GM18517 (cell line): ENCODE results near the gene XPO1.
"Not testable (repeated sequence)": the region's sequence is repeated elsewhere in the genome, so short reads cannot be mapped to it uniquely, and the experiment has no call there.

Experiments
- ATAC-seq: cut with Tn5 transposase; IDR thresholded peaks from one replicate; pipeline ENCODE4 v1.9.1; 2021; ENCODE audit warnings: mild to moderate bottlenecking, moderate library complexity; ENCODE audit not compliant: unreplicated experiment

Gene XPO1

DNA sequence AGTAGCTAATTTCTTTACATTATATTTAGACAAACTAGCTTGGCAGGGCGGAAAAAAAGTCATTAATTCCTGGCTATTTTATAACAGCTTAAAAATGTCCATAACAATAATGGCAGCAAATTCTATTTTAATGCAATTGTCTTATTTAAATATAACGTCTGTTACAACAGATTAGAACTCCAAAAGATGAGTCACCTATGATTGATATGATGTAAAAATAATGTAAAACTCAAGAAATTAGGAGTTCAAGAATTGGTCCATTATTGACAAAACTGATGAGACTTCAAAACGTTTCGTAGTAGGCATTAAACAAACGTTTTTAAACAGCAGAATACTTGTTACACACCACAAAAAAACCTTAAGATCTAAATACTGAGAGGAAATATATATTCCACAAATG is 2.7 kb downstream of the XPO1 start:
- ATAC-seq, result no peak

DNA sequence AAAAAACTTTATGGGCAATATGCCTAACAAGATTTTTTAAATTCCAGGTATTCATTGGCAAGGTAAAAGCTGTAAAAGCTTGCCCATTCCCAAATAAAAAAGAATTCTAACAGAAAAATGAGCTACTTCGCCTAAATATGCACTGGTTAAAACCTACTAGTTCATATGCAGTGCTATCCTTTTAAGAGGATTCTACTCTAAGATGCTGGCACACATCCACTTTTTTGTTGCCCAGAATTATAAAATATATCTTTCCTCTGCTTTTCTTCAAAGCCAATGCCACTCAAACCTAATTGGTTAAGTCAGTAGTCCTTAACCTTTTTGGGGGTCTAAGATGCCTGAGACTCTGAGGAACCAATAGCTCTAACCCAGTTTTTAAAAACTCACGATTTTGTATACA is 3.2 kb downstream of the XPO1 start:
- no peak for ATAC-seq

DNA sequence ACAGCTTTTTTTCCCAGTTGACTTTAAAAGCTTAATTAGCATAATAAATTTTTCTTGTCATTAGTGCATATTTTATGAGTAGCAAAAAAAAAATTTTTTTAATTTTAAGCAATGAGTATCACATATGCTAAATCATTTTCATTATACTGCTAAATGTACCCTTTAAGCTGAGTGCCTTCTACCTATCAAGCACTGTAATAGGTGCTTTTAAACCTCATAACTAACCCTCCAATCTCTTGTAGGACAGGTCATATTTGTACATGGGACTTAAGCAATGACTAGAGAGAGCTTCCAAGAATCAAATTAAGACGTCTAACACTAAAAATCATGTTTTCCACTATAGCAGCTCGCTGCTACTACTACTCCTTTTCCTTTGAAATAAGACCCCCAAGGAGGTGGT is 7.4 kb downstream of the XPO1 start:
- ATAC-seq, result no peak

DNA sequence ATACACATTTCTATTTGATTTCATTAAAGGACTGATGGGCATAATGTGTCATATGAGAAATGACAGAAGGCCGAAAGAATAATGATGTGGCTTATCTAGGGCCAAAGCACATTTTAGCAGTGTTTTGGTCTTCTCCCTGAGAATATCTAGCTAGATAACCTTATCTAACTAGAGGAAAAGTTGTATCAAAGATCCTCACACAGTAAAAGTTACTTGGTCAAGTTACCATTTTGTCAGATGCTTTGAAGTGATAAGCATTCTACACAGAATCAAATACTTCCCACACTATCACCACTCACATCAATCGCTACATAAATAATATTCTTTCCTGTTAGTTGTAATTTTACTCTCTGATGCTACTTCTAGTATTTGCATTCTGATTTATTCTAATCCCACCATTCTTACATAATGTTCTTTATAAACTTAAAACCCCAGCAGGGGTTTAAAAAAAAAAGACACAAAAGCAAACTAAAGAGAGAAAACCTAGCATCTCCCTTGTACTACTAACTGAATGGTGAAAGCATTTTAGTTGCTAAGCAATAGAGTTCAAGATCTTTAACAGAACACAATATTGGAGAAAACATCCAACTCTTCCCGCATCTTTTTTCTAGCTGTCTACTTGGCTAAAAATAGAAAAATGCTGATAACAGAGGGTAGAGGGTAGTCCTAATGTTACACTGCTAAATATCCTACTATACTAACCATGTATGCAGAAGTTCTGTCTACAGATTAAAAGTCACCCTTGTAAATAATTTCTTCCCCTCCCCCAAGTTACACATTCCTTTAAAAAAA is 8.0 kb downstream of the XPO1 start:
- ATAC-seq, result no peak

DNA sequence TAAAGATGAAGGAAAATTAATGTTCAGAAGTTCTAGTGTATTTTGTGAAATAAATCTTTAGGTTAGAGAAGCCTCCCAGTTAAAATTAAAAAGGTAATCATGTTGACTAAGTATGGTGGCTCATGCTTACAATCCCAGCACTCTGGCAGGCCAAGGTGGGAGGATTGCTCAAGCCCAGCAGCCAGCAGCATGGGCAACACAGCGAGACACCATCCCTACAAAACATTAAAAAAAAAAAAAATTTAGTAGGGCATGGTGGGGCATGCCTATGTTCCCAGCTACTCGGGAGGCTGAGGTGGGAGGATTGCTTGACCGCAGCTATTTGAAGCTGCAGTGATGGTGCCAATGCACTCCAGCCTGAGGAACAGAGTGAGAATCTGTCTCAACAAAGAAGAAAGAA is 17.9 kb downstream of the XPO1 start:
- ATAC-seq, result no peak

DNA sequence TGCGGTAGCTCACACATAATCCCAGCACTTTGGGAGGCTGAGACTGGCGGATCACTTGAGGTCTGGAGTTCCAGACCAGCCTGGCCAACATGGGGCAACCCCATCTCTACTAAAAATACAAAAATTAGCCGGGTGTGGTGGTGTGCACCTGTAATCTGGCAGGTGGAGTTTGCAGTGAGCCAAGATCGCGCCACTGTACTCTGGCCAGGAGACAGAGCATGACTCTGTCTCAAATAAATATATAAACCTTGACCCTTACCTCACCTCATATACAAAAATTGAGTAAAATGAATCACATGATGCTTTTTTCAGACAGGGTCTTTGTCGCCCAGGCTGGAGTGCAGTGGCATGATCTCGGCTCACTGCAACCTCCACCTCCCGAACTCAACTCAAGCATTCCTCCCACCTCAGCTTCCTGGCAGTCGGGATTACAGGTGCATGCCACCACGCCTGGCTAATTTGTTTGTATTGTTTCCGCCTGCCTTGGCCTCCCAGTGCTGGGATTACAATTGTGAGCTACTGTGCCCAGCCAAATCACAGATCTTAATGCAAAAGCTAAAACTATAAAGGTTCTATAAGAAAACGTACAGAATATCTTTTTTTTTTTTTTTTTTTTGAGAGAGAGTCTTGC is 25.3 kb downstream of the XPO1 start:
- ATAC-seq, result no peak

DNA sequence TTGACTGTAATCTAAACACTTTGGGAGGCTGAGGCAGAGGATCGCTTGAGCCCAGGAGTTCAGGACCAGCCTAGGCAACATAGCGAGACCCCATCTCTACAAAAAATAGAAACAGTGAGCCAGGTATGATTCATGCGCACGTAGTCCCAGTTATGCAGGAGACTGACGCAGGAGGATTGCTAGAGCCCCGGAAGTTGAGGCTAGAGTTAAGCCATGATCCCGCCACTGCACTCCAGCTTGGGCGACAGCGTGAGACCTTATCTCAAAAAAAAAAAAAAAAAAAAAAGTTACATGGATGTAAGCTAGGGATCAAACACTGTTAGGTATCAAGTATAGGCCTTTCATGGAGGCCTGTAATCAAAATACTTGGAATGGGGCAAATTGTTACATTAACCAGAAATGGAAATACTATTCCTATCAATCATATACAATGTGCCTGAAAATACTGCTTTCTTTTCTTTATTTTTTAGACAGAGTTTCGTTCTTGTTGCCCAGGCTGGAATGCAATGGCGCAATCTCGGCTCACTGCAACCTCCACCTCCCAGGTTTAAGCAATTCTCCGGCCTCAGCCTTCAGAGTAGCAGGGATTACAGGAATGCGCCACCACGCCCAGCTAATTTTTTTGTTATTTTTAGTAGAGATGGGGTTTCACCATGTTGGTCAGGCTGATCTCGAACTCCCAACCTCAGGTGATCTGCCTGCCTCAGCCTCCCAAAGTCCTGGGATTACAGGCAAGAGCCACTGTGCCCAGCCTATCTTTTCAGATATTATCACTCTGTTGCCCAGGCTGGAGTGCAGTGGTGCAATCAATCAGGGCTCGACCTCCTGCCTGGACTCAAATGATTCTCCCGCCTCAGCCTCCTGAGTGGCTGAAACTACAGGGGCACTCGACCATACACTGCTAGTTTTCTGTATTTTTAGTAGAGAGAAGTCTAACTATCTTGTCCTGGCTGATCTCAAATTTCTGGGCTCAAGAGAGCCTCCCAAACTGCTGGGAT is 27.2 kb downstream of the XPO1 start:
- ATAC-seq, result no peak

DNA sequence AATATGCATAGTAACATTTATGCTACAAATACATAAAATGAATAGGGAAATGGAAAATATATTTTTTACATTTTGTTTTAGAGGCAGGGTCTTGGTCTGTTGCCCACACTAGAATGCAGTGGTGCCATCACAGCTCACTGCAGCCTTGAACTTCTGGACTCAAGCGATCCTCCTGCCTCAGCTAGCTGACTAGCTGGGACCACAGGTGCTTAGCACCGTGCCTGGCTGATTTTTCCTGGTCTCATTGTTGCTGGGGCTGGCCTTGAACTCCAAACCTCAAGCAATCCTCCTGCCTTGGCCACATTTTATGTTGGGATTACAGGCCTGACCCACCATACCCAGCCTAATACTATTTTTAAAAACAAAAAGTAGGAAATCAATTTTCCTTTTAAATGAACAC is 33.2 kb downstream of the XPO1 start:
- ATAC-seq, result no peak

DNA sequence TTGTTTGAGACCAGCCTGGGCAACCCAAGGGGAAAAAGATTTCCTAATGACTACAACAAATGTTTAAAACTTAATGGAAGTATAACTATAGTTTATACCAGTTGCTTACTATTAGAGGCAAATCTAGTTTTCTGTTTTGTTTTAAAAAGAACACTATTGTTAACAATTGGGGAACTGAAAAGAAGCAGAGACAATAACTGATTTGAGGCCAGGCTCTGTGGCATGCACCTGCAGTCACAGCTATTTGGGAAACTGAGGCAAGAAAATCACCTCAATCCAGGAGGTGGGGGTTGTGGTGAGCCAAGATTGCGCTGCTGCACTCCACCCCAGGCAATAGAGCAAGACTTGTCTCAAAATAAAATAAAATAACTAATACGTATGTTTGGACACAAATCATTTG is 39.1 kb downstream of the XPO1 start:
- ATAC-seq, result no peak

DNA sequence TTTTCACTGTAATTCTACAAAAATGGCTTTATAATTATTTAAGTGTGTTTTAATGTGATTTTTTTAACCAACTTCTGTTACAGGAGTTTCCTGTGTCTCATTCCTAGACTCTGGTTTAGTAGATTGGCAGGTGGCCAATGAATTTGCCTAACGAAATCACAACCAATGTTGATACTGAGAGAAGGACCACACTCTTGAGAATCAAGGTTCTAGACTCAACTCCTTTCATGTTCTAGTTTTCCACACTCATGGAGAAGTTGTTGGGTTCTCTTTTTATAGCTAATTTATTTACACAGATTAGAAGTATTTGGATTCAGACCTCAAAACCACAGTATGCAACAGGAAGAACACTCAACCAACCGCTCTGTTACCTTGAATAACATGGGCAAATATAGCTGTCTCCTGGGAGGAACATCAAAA is 44.6 kb downstream of the XPO1 start:
- ATAC-seq, result no peak

DNA sequence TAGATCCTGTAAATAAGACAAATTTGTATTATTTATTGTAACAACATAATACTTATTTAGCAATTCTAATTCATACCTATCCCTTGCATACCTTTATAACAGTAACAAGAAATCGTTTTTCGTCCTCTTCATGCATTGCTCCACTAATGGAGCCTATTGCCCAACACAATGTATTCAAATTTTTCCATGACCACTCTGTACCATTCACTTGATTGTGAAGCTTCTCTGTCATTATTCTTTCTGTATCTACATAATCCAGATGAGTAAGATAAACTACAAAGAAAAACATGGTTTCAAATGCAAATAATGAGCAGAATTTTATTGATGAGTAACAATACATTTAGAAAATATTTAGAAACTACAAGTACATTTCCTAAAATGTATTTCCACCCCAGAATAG is 45.7 kb downstream of the XPO1 start:
- ATAC-seq, result no peak

DNA sequence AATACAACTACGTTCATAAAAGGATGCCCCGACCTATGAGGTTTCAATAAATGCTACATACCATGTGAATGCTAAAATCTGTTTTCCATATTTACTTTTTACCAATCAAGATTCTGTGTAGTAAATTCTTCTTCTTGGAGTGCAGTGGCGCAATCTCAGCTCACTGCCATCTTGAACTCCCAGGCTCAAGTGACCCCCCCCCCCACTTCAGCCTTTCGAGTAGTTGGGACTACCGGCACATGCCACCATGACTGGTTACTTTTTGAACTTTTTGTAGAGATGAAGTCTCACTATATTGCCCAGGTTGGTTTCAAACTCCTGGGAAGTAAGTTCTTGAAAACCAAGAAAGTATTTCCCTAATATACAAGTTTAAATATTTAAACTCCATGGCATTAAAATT is 52.9 kb downstream of the XPO1 start:
- ATAC-seq, result no peak

DNA sequence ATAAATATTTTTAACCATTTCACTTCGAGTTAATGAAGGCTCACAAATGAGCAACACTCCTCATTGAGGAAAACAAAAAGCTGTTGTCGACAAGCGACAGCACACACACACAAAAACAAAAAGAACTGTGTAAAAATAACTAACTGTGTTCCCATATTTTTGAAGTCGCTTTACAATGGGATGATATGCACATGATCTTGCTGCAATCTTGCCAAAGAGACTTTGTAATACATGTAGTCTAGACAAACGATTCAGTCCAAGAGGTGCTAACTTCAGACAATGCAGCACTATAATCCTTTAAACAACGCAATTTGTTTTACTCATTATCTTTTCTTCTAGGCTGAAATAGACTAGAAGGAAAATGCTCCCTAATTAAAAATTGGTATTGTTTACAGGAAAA is 60.1 kb downstream of the XPO1 start:
- ATAC-seq, result no peak

DNA sequence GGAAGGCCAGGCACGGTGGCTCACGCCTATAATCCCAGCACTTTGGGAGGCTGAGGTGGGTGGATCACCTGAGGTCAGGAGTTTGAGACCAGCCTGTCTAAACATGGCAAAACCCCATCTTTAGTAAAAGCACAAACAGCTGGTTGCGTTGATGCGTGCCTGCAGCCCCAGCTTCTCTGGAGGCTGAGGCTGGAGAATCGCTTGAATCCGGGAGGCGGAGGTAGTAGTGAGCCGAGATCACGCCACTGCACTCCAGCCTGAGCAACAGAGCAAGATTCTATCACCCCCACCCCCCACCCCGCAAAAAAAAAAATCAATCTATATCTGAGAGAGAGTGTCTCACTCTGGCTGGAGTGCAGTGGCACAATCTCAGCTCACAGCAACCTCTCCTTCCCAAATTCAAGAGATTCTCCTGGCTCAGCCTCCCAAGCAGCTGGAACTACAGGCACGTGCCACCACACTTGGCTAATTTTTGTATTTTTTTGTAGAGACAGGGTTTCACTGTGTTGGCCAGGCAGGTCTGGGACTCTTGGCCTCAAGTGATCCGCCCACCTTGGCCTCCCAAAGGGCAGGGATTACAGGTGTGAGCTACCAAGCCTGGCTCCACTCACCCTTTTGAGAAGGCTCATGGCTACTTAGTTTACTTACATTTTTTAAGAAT is 61.1 kb downstream of the XPO1 start:
- ATAC-seq, result not testable (repeated sequence)

DNA sequence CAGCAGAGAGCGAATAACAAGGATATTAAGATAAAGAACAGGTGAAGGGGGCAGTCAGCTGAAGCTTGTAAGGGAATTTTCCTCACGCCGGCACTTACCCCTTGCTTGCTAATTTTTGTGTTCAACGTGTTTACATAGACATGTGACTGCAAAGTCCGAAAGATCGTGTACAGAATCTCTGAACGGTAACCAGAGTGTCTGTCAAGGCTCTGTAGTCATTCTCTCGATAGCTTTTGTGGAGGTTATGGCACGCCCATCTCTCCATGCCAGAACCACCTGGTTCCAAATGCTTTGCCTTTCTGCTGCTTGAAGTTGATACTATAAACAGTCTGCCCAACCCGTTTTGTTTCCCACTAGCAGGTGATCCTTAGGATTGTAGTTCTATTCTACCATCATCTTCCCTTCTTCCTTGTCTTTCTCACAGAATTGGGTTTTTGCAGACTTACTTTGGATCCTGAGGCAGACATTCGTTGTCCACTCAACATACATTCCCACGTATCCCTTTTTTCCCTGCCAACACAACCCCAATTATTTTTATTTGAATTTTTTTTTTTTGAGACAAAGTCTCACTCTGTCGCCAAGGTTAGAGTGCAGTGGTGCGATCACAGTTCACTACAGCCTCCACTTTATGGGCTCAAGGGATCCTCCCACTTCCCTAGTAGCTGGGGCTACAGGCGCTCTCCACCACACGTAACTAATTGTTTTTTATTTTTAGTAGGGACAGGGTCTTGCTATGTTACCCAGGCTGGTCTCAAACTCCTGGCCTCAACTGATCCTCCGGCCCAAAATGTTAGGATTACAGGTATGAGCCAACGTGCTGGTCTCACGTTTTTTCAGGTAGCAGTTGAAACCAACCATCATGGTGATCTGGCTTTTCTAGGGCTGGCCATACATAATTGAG is 66.0 kb downstream of the XPO1 start:
- ATAC-seq, result peak; percentile 24

DNA sequence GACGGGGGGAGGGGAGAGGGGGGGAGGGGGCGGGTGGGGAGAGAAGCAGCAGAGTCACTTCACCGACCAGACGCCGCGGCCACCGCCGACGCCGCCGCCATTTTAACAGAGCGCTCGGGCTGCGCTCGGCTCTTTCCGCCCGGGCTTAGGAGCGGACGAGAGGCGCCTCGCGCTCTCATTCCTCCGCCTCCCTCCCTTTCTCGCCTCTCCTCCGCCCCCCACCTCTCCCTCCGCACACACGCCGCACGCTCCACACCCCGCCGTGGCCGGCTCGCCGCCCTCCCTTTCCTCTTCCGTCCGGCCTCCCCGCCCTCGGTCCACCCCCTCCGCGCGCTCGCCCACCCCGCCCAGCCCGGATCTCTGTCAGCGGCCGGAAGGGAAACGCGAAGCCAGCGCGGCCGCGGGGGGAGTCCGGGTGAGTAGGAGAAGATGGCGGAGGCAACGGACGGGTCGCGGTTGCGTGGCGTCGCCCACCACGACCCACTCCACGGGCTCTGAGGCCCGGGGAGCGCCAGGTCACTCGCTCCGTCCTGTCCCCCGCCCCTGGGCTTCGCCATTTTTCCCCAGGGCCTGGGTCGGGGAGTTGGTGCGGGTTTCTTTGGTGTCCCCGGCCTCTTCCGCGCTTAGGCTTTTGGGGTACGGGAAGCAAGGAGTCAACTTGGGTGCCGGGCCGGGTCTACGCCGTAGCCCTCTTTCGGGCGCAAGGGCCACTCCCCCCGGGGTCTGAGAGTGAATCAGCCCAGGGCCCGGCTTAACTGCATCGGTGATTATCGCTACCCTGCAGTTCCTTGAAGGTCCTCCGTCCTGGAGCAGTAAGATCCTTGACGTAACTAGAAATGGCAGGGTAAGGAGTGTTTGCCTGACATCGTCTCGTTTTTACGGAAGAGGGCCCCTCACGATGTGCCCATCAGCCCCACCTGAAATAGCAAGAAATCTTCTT is 66.9 kb downstream of the XPO1 start, which contains the start of gene USP34:
USP34 (minus strand) TSS at position 123 of the 940 bp plus-strand sequence. CDS start 395 bp downstream, outside the sequence.
- peak; percentile 58 for ATAC-seq

DNA sequence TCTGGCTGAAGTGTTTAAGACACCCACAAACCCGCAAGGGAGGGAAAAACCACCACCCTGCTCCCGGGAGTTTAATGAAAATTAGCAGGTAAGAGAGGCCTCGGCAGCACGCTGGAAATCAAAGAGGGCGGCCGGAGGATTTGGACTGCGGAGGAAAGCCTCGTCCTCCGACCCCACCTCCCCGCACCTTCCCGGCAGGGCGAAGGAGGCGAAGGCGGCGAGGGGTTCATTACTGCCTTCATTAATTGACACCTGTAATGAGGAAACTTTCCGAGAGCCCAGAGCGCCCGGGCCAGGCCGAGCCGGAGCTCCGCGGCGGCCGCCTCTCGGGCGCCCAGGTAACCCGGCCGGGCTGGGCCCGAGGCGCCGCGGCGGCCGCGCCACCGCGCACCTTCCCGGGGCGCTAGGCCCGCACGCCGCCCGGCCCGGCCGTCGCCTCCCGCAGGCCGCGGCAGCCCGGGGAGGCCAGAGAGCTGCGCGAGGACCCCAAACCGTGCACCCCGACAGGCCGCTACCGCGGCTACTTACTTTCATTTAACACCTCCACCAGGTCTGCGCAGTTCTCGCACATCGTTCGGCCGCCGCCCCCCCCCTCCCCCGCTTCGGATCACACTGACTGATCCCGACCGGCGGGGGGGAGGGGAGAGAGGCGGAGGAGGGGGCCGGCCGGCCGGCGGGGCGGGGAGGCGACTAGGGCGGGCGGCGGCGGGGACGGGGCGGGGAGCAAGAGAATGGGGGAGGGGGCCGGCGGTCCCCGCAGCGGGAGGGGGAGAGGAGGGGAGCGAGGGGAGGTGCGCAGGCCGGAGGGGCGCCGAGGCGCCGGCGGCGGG is 67.8 kb downstream of the XPO1 start:
- no peak for ATAC-seq
